Osteocyte (in vitro differentiated cells): ENCODE measurements around the gene UBASH3B. TPM values are rescaled to one million over a fixed set of nuclear protein-coding genes. Genes with fewer than 3 reads are reported as not detected.
A peak's percentile ranks its signal among the peaks of the same experiment; 100 is the strongest.

ENCODE experiments used
- DNase-seq: peaks from one replicate; pipeline ENCODE4 v3.0.0; 2021; ENCODE audit warnings: mixed read lengths; ENCODE audit not compliant: unreplicated experiment; ENCODE audit errors: extremely low spot score
- H3K27ac Mint-ChIP-seq: one replicate; pipeline ENCODE4 v1.8.0; 2021; ENCODE audit warnings: mild to moderate bottlenecking, mixed read lengths; ENCODE audit not compliant: unreplicated experiment
- H3K27me3 Mint-ChIP-seq: one replicate; pipeline ENCODE4 v1.8.0; 2021; ENCODE audit warnings: mixed read lengths; ENCODE audit not compliant: unreplicated experiment
- H3K36me3 Mint-ChIP-seq: one replicate; pipeline ENCODE4 v1.8.0; 2021; ENCODE audit warnings: mixed read lengths; ENCODE audit not compliant: unreplicated experiment
- H3K4me1 Mint-ChIP-seq: one replicate; pipeline ENCODE4 v1.8.0; 2021; ENCODE audit warnings: mixed read lengths; ENCODE audit not compliant: unreplicated experiment
- H3K4me3 Mint-ChIP-seq: one replicate; pipeline ENCODE4 v1.8.0; 2021; ENCODE audit warnings: mild to moderate bottlenecking, moderate library complexity, mixed read lengths; ENCODE audit not compliant: unreplicated experiment
- H3K9me3 Mint-ChIP-seq: one replicate; pipeline ENCODE4 v1.8.0; 2021; ENCODE audit warnings: mixed read lengths; ENCODE audit not compliant: unreplicated experiment
- total RNA-seq: library from RNA; stranded (reverse); gene quantifications from 2 replicates; pipeline ENCODE4 v1.2.1, GENCODE V29; 2021
- TF ChIP-seq, protein P1 (sequence below): fragments of 200-600 bp; sonication (generic); IDR thresholded peaks from 2 replicates; pipeline ENCODE4 v1.5.0; 2021; ENCODE audit warnings: antibody characterized with exemption, mild to moderate bottlenecking, moderate library complexity

The UBASH3B gene
- total RNA-seq, 1 donor from 2014 or later, result 43.5 TPM

- H3K9me3 Mint-ChIP-seq, result no peaks in the 10 kb centered on the region
- peaks cover 3% of the 10 kb centered on the region for H3K36me3 Mint-ChIP-seq
- TF ChIP-seq, protein P1, sequence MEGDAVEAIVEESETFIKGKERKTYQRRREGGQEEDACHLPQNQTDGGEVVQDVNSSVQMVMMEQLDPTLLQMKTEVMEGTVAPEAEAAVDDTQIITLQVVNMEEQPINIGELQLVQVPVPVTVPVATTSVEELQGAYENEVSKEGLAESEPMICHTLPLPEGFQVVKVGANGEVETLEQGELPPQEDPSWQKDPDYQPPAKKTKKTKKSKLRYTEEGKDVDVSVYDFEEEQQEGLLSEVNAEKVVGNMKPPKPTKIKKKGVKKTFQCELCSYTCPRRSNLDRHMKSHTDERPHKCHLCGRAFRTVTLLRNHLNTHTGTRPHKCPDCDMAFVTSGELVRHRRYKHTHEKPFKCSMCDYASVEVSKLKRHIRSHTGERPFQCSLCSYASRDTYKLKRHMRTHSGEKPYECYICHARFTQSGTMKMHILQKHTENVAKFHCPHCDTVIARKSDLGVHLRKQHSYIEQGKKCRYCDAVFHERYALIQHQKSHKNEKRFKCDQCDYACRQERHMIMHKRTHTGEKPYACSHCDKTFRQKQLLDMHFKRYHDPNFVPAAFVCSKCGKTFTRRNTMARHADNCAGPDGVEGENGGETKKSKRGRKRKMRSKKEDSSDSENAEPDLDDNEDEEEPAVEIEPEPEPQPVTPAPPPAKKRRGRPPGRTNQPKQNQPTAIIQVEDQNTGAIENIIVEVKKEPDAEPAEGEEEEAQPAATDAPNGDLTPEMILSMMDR, result no peak
- peak overlapping the region; percentile 80 for H3K27ac Mint-ChIP-seq
- peaks cover 44% of the 10 kb centered on the region for H3K4me1 Mint-ChIP-seq
- H3K4me3 Mint-ChIP-seq, result no peak overlapping the region
- DNase-seq, result no peak
- no peaks in the 10 kb centered on the region for H3K27me3 Mint-ChIP-seq
These were observed 60.3 kb downstream of the UBASH3B start for GRCh38 chr11:122715548-122716440.

DNA sequence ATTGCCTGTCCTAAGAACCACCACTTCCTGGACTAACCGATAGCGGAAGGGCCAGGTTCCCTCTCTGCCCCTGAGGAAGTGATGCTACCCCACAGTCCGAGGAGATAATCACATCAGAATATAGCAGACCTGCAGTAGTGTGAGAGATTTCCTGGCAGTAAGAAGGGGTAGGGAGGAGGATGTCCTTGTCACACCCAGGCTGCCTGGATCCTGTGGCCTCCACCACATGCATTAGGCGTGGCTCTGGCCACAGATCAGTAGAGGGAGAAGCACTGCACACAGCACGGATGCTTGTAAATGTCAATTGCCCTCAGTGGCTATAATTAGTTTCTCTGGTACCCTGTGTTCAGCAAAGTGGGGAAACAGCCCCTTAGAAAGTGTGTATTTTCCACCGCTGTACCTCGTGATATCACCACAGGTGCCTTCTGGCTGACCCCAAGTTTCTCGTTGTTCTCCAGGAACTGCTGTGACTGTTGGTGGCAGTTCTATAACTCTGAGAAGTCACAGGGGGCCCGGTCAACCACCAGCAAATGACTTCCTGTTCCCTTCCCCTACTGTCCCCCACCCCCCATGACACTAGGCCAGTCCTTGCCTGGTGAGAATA lies 61.8 kb downstream of the UBASH3B start:
- Mint-ChIP-seq H3K27ac (no peak overlapping the region), H3K36me3 (peaks cover 3% of the 10 kb centered on the region), H3K9me3 (no peaks in the 10 kb centered on the region), H3K27me3 (no peaks in the 10 kb centered on the region), H3K4me3 (no peak overlapping the region), H3K4me1 (peaks cover 45% of the 10 kb centered on the region)
- TF ChIP-seq, protein P1, result no peak
- no peak for DNase-seq

DNA sequence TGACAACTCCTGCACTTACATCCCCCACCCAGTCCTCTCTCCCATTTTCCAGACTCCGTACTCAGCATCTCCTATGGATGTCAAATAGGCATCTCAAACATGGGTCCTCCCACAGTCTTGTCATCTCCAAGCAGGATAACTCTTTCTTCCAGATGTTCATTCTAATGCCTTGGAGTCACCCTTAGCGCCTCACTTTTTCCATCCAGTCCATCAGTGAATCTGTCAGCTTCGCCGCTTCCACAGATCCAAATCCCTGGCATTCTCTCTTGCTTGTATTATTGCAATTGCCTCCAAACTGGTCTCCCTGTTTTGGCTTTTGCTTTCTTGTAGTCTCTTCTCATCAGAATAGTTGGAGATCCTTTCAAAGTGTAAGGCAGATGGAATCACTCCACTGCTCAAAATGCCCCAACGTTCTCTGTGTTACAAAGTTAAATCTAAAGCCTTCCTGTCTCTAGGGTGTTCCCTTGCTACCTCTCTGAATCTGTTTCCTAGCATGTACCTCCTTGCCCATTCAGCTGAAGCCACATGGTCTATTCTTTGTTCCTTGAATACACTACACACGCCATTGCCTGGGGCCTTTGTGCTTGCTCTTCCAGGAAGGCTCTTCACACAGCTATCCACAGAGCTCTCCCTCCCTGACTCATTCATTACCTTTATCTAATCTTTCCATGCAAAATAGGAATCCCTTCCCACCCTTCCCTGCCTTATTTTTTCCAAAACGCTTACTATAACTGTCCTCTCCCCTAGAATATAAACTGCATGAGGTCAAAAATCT lies 64.8 kb downstream of the UBASH3B start:
- Mint-ChIP-seq H3K36me3 (peaks cover 3% of the 10 kb centered on the region), H3K9me3 (no peaks in the 10 kb centered on the region), H3K4me3 (no peak overlapping the region), H3K27ac (peak overlapping the region; percentile 93), H3K27me3 (no peaks in the 10 kb centered on the region), H3K4me1 (peaks cover 63% of the 10 kb centered on the region)
- TF ChIP-seq, protein P1, result no peak
- no peak for DNase-seq

- Mint-ChIP-seq H3K4me1 (peaks cover 52% of the 10 kb centered on the region), H3K36me3 (no peaks in the 10 kb centered on the region), H3K4me3 (no peak overlapping the region), H3K27me3 (no peaks in the 10 kb centered on the region), H3K27ac (peak overlapping the region; percentile 93), H3K9me3 (no peaks in the 10 kb centered on the region)
- no peak for DNase-seq
- TF ChIP-seq, protein P1, result no peak
These were observed 65.9 kb downstream of the UBASH3B start for GRCh38 chr11:122721201-122721963.
